GM04503 (cell line): ENCODE results near the gene DHX32.
"Not testable (repeated sequence)": the region's sequence is repeated elsewhere in the genome, so short reads cannot be mapped to it uniquely, and the experiment has no call there.

Experiments used
- DNase-seq: peaks from one replicate; pipeline ENCODE4 v3.0.0-alpha.2; 2012; ENCODE audit warnings: low read depth

The DHX32 gene

GRCh38 chr10:125895130-125896087 is 14.3 kb upstream of the DHX32 start:
- peak; percentile 25 for DNase-seq

DNA sequence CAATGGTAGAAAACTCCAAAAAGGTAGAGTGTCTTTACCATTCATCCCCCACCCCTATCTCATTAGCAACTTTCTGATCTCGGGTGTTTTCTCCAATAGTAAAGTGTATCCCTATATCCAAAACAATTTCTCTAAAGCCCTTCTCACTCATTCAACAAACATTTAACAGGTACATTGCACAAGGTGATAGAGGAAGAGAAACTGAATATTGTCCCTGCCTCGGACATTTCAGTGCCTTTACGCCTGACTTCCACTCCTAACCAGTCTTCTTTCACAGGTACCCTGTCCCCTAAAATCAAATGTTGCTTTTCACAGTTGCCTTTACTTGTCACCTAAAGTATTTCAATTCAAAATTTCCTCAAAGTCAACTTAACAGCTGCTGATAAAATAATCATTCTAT is 13.1 kb upstream of the DHX32 start:
- DNase-seq = not testable (repeated sequence)

DNA sequence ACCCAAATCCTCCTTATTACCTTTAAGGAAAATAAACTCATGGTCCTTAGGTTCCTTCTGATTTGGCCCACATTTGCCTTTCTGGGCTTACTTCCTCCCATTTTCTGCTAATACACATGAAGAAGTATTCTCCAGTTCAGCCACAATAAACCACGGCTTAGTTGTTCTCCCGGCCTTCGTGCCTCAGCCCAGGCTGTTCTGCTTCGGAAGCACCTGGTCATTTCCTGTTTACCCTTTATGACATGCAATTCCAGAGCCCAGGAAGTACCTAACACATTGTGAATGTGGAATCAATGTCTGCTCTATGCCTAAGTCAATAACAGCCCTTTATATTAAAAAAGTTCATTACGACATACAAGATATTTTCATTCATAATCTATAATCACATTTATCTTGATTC is 11.3 kb upstream of the DHX32 start:
- DNase-seq = not testable (repeated sequence)

GRCh38 chr10:125889441-125889840 is 8.3 kb upstream of the DHX32 start:
- DNase-seq = not testable (repeated sequence)

GRCh38 chr10:125886914-125887512 is 5.9 kb upstream of the DHX32 start:
- no peak for DNase-seq

DNA sequence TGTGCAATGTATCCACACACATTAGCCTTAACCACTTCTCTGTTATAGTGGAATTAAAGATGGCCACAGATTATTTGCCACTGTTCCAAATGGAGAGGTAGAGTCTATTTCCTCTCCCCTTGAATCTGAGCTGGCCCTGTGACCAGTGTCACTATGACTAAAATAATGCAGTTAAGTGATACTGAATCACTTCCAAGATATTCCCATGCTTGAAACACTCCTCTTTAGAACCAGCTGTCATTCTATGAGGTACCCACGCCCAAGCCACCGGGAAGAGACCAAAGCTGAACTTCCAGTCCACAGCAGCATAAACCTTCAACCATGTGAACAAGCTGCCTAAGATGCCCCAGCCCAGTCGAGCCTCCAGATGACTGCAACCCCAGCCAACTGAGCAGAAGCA is 2.1 kb upstream of the DHX32 start:
- DNase-seq = no peak

DNA sequence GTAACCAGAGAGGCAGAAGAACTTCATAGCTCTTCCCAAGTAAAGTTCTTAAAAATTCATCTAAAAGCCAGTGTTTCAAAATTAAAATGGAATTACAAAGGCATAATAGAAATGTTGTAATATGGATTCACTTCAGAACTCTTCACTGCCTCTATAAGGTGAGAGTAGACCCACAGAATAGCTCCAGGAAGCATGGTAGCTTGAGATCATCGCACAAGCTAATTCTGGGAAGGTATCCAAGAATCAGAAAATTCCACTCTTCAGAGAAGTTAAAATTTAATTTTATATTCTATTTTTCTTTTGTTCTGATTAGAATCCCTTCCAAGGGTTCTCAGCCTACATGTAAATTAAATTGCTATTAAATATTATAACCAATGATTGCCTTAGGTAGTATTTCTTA is 1.5 kb upstream of the DHX32 start:
- DNase-seq = no peak

- no peak for DNase-seq
Measured at GRCh38 chr10:125880719-125881118, 373 bp downstream of the DHX32 start.

- DNase-seq = peak; percentile 48
Measured at GRCh38 chr10:125878957-125879835, 1.9 kb downstream of the DHX32 start.

- no peak for DNase-seq
Measured at GRCh38 chr10:125871338-125871737, 9.8 kb downstream of the DHX32 start.

DNA sequence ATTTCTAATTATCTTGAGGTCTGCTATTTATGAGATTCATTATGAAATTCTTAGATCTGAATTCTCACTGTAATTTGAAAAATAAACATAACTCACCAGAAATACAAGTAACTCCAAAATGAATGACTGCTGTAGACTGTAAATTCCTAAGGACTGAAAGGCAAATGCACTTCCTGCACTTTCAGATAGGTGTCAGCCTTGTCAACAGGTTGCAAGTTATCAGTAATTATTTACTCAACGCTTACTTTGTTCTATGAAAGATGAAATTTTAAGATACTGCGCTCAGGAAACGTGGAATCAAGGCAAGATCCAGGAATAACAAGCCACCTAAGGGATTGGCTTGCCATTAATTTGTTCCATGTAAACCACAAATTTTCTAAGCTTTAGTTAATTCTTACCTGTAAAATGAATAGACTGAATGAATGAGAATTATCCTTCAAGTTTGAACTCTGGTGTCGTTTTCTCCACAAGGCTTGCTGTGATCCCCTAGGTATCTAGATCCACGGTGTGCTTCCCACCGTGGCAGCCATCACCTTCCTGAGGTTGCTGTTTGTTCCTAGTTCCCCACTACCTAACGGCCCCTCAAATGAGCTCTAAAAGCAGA is 12.6 kb downstream of the DHX32 start:
- DNase-seq = no peak

DNA sequence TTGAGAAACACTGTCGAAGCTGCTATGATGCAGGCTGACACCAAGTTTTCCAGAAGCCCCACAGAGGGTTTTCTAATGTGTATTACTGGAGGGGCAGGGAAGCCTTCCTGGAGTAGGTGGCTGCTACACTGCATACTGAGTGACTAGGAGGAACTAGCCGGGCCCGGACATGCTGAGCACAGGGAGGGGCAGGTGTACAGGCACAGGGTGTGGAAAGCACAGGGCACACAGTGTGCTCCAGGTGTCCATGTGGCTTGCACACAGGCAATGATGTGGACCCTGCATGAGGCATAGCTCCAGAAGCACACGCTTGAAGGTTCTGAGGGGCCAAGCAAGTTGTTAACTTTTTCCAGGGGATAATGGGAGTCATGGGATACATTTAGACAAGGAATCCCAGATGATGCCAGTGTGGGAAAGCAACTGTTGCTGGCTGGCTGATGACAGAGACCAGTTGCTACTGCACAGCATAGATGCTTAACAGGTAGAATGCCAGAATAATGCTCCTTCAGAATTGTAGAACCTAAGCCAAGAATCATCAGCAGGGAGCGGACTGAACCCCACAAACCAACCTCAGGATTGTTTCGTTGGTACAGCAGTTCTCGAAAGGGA is 14.6 kb downstream of the DHX32 start:
- no peak for DNase-seq

DNA sequence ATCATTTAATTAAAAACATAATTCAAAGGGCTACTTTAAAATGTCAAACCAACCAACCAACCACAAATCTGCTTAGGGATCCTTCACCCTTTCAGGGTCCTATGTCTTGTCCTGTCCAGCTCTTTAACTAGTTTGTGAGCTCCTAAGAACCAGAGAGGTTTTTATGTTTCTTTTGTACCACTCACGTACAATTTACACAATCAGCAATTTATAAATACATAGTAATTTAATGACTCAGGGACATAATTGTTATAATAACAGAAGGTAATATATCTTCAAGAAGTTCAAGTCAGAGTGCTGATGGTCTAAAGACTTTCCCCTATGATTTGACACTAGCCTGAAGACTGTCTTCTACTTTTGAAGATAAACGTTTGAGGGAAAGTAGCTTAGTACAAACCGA is 16.0 kb downstream of the DHX32 start:
- DNase-seq = no peak

GRCh38 chr10:125859128-125859817 is 21.8 kb downstream of the DHX32 start:
- DNase-seq = no peak

GRCh38 chr10:125857185-125857760 is 23.8 kb downstream of the DHX32 start:
- no peak for DNase-seq

GRCh38 chr10:125852487-125852886 is 28.6 kb downstream of the DHX32 start:
- no peak for DNase-seq

- no peak for DNase-seq
Measured at GRCh38 chr10:125850766-125851731, 30.0 kb downstream of the DHX32 start.

GRCh38 chr10:125849448-125849847 is 31.6 kb downstream of the DHX32 start:
- no peak for DNase-seq

DNA sequence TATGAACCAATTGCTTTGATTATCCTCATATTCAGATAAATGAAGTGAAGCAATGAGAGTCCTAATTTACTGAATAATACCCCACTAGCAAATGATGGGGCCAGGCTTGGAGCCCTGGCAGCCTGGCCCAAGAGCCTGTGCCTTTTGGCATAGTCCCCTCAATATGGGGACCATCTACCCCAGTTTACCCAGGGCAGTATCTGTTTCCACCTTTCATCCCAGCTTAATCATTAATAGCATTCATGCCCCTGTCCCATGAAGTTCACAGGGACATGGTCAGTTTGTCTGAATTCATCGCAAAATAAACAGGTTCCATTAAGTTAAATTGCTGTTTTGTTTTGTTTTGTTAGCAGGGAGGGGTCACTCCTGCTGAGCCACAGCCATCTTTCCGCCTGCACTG is 32.2 kb downstream of the DHX32 start:
- no peak for DNase-seq
